Measurements from ENCODE around the gene CBL. TPM values are rescaled to one million over a fixed set of nuclear protein-coding genes. Genes with fewer than 3 reads are reported as not detected.

Gene CBL
- total RNA-seq, 3 donors from 2014 or later (not counting 1 experiment from before 2014, with no cell fraction given): 29.0 to 32.5 (median 30.1) TPM

- 86% methylated on average over 6 of the region's 6 CpGs for WGBS (ENCODE audit: insufficient coverage)
- no peaks in the 10 kb centered on the region for H3K9me3 ChIP-seq (ENCODE audit: control insufficient read depth, insufficient read depth, low read length)
- Mint-ChIP-seq H3K4me3 (peak overlapping the region; percentile 45), H3K9me3 (no peaks in the 10 kb centered on the region), H3K27me3 (ENCODE audit: low read depth in 2 of 2) (no peaks in the 10 kb centered on the region), H3K36me3 (no peaks in the 10 kb centered on the region), H3K4me1 (peaks cover 0 to 32% of the 10 kb centered on the region in 2 donors), H3K27ac (peak overlapping the region; percentile 43 to 90)
- DNase-seq (no peak), ATAC-seq (no peak)
- no peak overlapping the region for H3K4me3 ChIP-seq (ENCODE audit: low read length)
- TF ChIP-seq CTCF (IDR thresholded peaks at IDR 0.05): no peak
- no peaks in the 10 kb centered on the region for H3K27me3 ChIP-seq (ENCODE audit: control insufficient read depth, insufficient read depth, low read length)
- H3K4me1 ChIP-seq (ENCODE audit: control insufficient read depth, insufficient read depth, low read length): peaks cover 11% of the 10 kb centered on the region
- H3K36me3 ChIP-seq (ENCODE audit: control insufficient read depth, insufficient read depth, low read length): no peaks in the 10 kb centered on the region
- intact Hi-C loops (cut with micrococcal nuclease): loop anchor here (1.0 kb wide), 1 partner anchor 29 kb away; no protein-coding TSS in a partner anchor
- peak overlapping the region; percentile 61 for H3K27ac ChIP-seq (ENCODE audit: low read length)
These were observed 38.2 kb upstream of the CBL start for GRCh38 chr11:119167933-119168332.

- H3K36me3 ChIP-seq (ENCODE audit: control insufficient read depth, insufficient read depth, low read length): no peaks in the 10 kb centered on the region
- H3K27me3 ChIP-seq (ENCODE audit: control insufficient read depth, insufficient read depth, low read length): no peaks in the 10 kb centered on the region
- Mint-ChIP-seq H3K4me1 (peaks cover 0 to 32% of the 10 kb centered on the region in 2 donors), H3K36me3 (no peaks in the 10 kb centered on the region), H3K9me3 (no peaks in the 10 kb centered on the region), H3K27ac (peak within 1 kb of the TSS; percentile 76 to 90), H3K27me3 (ENCODE audit: low read depth in 2 of 2) (no peaks in the 10 kb centered on the region), H3K4me3 (peak within 1 kb of the TSS; percentile 88)
- ATAC-seq (peak; percentile 97 to 98 (median 98)), DNase-seq (peak; percentile 78 to 91)
- 3% methylated on average over 63 of the region's 63 CpGs for WGBS (ENCODE audit: insufficient coverage)
- peak; percentile 77 for TF ChIP-seq CTCF (IDR thresholded peaks at IDR 0.05)
- intact Hi-C loops (cut with micrococcal nuclease): loop anchor here (1.0 kb wide), 1 partner anchor 29 kb away; no protein-coding TSS in a partner anchor
- peaks cover 11% of the 10 kb centered on the region for H3K4me1 ChIP-seq (ENCODE audit: control insufficient read depth, insufficient read depth, low read length)
- H3K9me3 ChIP-seq (ENCODE audit: control insufficient read depth, insufficient read depth, low read length): no peaks in the 10 kb centered on the region
- H3K4me3 ChIP-seq (ENCODE audit: low read length): peak within 1 kb of the TSS; percentile 47
- H3K27ac ChIP-seq (ENCODE audit: low read length): peak within 1 kb of the TSS; percentile 61
These were observed 37.5 kb upstream of the CBL start, which contains the start of gene NLRX1 for GRCh38 chr11:119168471-119169281. TSS of gene NLRX1 (plus strand) at chr11:119168725. CDS start at chr11:119171404, 2,679 bp downstream.

GRCh38 chr11:119169282-119169719 lies 36.8 kb upstream of the CBL start:
- 19% methylated on average over 15 of the region's 15 CpGs for WGBS (ENCODE audit: insufficient coverage)
- intact Hi-C loops (cut with micrococcal nuclease): no loop called here
- TF ChIP-seq CTCF (IDR thresholded peaks at IDR 0.05): no peak
- peak overlapping the region; percentile 76 to 90 for H3K27ac Mint-ChIP-seq
- Histone ChIP-seq H3K4me3 (ENCODE audit: low read length) (peak overlapping the region; percentile 47), H3K9me3 (ENCODE audit: control insufficient read depth, insufficient read depth, low read length) (no peaks in the 10 kb centered on the region), H3K4me1 (ENCODE audit: control insufficient read depth, insufficient read depth, low read length) (peaks cover 11% of the 10 kb centered on the region), H3K36me3 (ENCODE audit: control insufficient read depth, insufficient read depth, low read length) (peaks cover under 1% of the 10 kb centered on the region), H3K27ac (ENCODE audit: low read length) (peak overlapping the region; percentile 61), H3K27me3 (ENCODE audit: control insufficient read depth, insufficient read depth, low read length) (no peaks in the 10 kb centered on the region)
- no peaks in the 10 kb centered on the region for H3K27me3 Mint-ChIP-seq (ENCODE audit: low read depth in 2 of 2)
- peaks cover 0 to 32% of the 10 kb centered on the region in 2 donors for H3K4me1 Mint-ChIP-seq
- no peaks in the 10 kb centered on the region for H3K9me3 Mint-ChIP-seq
- DNase-seq: peak in 1 of 2 donors; percentile 49
- ATAC-seq: peak in 2 of 3 donors; percentile 8 to 14
- peak overlapping the region; percentile 88 for H3K4me3 Mint-ChIP-seq
- H3K36me3 Mint-ChIP-seq: no peaks in the 10 kb centered on the region

Data from natural killer cell (primary cell).